Measurements from ENCODE around the gene MAPRE3.
A peak's percentile ranks its signal among the peaks of the same experiment; 100 is the strongest.

Gene MAPRE3

GRCh38 chr2:27024812-27025211, 54.4 kb downstream of the MAPRE3 start:
- no peak overlapping the region for H3K4me3 ChIP-seq (ENCODE audit: control insufficient read depth, low read depth, low read length)
- TF ChIP-seq CTCF (IDR thresholded peaks at IDR 0.05; ENCODE audit: control insufficient read depth, insufficient read depth, low read depth, low read length, missing control alignments), result no peak
- no peak for DNase-seq (ENCODE audit: low read depth)

GRCh38 chr2:27025281-27025800, 54.9 kb downstream of the MAPRE3 start:
- TF ChIP-seq CTCF (IDR thresholded peaks at IDR 0.05; ENCODE audit: control insufficient read depth, insufficient read depth, low read depth, low read length, missing control alignments), result no peak
- no peak overlapping the region for H3K4me3 ChIP-seq (ENCODE audit: control insufficient read depth, low read depth, low read length)
- DNase-seq (ENCODE audit: low read depth), result no peak

- no peak for TF ChIP-seq CTCF (IDR thresholded peaks at IDR 0.05; ENCODE audit: control insufficient read depth, insufficient read depth, low read depth, low read length, missing control alignments)
- H3K4me3 ChIP-seq (ENCODE audit: control insufficient read depth, low read depth, low read length), result no peak overlapping the region
- no peak for DNase-seq (ENCODE audit: low read depth)
These were observed 55.7 kb downstream of the MAPRE3 start for GRCh38 chr2:27025861-27026851.

GRCh38 chr2:27027211-27027651, 56.8 kb downstream of the MAPRE3 start:
- H3K4me3 ChIP-seq (ENCODE audit: control insufficient read depth, low read depth, low read length), result no peak overlapping the region
- no peak for TF ChIP-seq CTCF (IDR thresholded peaks at IDR 0.05; ENCODE audit: control insufficient read depth, insufficient read depth, low read depth, low read length, missing control alignments)
- no peak for DNase-seq (ENCODE audit: low read depth)

GRCh38 chr2:27029051-27029450, 58.6 kb downstream of the MAPRE3 start:
- H3K4me3 ChIP-seq (ENCODE audit: control insufficient read depth, low read depth, low read length), result no peak overlapping the region
- no peak for TF ChIP-seq CTCF (IDR thresholded peaks at IDR 0.05; ENCODE audit: control insufficient read depth, insufficient read depth, low read depth, low read length, missing control alignments)
- no peak for DNase-seq (ENCODE audit: low read depth)

- H3K4me3 ChIP-seq (ENCODE audit: control insufficient read depth, low read depth, low read length), result peak within 1 kb of the TSS; percentile 65
- TF ChIP-seq CTCF (IDR thresholded peaks at IDR 0.05; ENCODE audit: control insufficient read depth, insufficient read depth, low read depth, low read length, missing control alignments), result no peak
- no peak for DNase-seq (ENCODE audit: low read depth)
These were observed 62.2 kb downstream of the MAPRE3 start, which contains the start of gene TMEM214 for GRCh38 chr2:27032495-27033252. Gene TMEM214 (plus strand): TSS chr2:27032965. CDS start chr2:27033016, 51 bp downstream.
